ENCODE measurements around the gene ADAP1. TPM values are rescaled to one million over a fixed set of nuclear protein-coding genes. Genes with fewer than 3 reads are reported as not detected.

ADAP1 gene
- total and polyA plus RNA-seq, 11 donors: 3.1 to 16.5 (median 12.0) TPM

DNA sequence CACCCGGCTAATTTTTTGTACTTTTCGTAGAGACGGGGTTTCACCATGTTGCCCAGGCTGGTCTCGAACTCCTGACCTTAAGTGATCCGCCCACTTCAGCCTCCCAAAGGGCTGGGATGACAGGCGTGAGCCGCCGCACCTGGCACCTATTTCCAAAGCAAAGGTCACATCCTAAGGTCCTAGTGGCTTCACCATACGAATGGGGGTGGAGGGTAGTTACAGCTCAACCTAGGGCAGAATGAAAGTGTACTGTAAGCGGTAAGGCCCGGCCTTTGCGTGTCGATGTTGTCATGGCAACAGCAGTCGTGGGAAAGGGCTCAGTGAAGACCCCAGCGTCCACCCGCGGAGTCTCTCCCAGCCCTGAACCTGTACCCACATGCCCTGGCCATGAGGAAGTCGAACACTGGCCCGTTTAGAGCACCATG, 22.4 kb upstream of the ADAP1 start:
- Histone ChIP-seq H3K36me3 (peaks cover 0 to 17% (median 14%) of the 10 kb centered on the region in 9 donors), H3K4me3 (no peak overlapping the region), H3K4me1 (peaks cover 3 to 33% (median 25%) of the 10 kb centered on the region in 12 donors), H3K27ac (no peak overlapping the region), H3K27me3 (no peaks in the 10 kb centered on the region), H3K9me3 (no peaks in the 10 kb centered on the region)
- intact Hi-C loops (cut with DNase I): no loop called here
- TF ChIP-seq POLR2A (IDR thresholded peaks at IDR 0.05): no peak
- TF ChIP-seq, protein P1, sequence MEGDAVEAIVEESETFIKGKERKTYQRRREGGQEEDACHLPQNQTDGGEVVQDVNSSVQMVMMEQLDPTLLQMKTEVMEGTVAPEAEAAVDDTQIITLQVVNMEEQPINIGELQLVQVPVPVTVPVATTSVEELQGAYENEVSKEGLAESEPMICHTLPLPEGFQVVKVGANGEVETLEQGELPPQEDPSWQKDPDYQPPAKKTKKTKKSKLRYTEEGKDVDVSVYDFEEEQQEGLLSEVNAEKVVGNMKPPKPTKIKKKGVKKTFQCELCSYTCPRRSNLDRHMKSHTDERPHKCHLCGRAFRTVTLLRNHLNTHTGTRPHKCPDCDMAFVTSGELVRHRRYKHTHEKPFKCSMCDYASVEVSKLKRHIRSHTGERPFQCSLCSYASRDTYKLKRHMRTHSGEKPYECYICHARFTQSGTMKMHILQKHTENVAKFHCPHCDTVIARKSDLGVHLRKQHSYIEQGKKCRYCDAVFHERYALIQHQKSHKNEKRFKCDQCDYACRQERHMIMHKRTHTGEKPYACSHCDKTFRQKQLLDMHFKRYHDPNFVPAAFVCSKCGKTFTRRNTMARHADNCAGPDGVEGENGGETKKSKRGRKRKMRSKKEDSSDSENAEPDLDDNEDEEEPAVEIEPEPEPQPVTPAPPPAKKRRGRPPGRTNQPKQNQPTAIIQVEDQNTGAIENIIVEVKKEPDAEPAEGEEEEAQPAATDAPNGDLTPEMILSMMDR (IDR thresholded peaks at IDR 0.05): no peak
- ATAC-seq (no peak), DNase-seq (peak in 1 of 5 donors; percentile 35)
- 79 to 89% (median 87%) methylated on average over 19 of the region's 19 CpGs for WGBS, 4 donors

DNA sequence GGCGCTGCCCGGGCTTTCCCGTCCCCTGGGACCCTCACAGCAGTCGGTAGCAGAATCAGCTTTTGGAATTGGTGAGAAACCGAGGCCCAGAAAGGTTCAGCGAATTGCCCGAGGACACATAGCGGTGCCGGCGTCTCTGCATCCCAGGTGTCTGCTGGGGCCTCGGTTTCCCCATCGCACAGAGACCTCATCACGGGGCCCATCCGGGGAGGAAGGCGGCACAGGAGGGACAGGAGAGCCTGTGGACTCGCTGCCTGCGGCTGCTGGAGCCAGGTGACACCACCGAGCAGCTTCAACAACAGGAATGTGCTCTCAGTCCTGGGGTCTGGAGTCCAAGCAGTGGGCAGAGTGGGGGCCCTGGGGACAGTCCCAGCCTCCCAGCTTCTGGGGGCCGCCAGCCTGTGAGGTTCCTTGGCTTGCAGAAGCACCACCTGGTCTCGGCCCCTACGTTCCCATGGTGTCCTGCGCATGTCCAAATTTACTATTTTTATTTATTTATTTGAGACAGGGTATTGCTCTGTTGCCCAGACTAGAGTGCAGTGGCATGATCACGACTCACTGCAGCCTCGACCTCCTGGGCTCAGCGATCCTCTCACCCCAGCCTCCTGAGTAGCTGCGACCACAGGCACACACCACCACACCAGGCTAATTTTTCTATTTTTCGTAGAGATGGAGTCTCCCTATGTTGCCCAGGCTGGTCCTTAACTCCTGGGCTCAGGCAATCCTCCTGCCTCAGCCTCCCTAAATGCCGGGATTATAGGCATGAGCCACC, 21.4 kb upstream of the ADAP1 start:
- peaks cover 0 to 27% (median 23%) of the 10 kb centered on the region in 9 donors for H3K36me3 ChIP-seq
- TF ChIP-seq, protein P1 (IDR thresholded peaks at IDR 0.05): no peak
- TF ChIP-seq POLR2A (IDR thresholded peaks at IDR 0.05): no peak
- H3K27me3 ChIP-seq: no peaks in the 10 kb centered on the region
- 53 to 66% (median 54%) methylated on average over 19 to 28 of the region's 28 CpGs for WGBS, 4 donors
- H3K4me1 ChIP-seq: peaks cover 3 to 36% (median 26%) of the 10 kb centered on the region in 12 donors
- intact Hi-C loops (cut with DNase I): no loop called here
- peak overlapping the region in 7 of 12 donors; percentile 85 to 98 (median 96) for H3K27ac ChIP-seq
- peak in 1 of 5 donors; percentile 64 for DNase-seq
- H3K9me3 ChIP-seq: no peaks in the 10 kb centered on the region
- H3K4me3 ChIP-seq: peak overlapping the region; percentile 71 to 100 (median 98)
- peak in 1 of 4 donors; percentile 2 for ATAC-seq

DNA sequence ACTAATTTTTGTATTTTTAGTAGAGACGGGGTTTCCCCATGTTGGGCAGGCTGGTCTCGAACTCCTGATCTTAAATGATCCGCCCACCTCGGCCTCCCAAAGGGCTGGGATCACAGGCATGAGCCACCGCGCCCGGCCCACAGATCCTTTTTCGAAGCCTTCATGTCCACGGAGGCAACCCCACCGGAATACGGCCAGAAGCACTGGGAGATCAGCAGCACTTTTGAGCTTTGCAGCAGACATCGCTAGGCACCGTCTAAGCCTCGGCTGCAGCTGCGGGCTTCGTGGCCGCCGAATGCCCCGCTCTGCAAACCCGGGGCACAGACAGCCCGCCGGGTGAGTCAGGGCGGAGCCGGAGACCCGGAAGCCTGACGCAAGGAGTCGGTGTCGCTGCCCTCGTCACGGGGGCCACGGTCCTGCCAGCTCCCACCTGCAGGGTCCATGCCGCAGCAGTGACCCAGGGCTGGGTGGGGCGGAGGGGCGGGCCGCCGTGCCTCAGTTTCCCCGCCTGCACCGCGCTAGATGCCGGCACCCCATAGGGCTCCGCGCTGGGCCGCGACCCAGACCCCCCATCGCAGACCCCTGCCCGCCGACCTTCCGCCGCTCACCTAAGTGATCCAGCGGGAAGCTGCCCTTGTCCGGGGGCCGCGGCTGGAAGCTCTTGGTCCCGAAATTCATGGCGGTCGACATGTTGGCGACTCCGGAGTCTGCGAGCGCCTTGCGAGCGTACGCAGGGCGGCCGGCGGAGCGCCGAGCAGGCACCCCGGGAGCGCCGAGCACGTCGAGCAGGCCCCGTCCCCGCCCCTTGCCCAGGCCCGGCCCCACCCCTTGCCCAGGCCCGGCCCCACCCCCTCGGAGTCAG, 20.6 kb upstream of the ADAP1 start, which contains the start of gene COX19:
Gene COX19 (minus strand): TSS at position 730 of the 862 bp plus-strand sequence. CDS start 40 bp downstream, at position 690.
- H3K9me3 ChIP-seq: no peaks in the 10 kb centered on the region
- H3K4me1 ChIP-seq: peaks cover 3 to 36% (median 25%) of the 10 kb centered on the region in 12 donors
- peak; percentile 91 to 98 (median 95) for ATAC-seq
- H3K27me3 ChIP-seq: no peaks in the 10 kb centered on the region
- intact Hi-C loops (cut with DNase I): no loop called here
- H3K36me3 ChIP-seq: peaks cover 0 to 36% (median 30%) of the 10 kb centered on the region in 9 donors
- peak; percentile 89 to 95 (median 91) for DNase-seq
- TF ChIP-seq, protein P1 (IDR thresholded peaks at IDR 0.05): no peak
- TF ChIP-seq POLR2A (IDR thresholded peaks at IDR 0.05): peak in 1 of 2 donors; percentile 67
- H3K4me3 ChIP-seq: peak within 1 kb of the TSS; percentile 71 to 100 (median 98)
- WGBS, 4 donors: 0 to 1% (median 0%) methylated on average over 19 to 78 of the region's 78 CpGs
- peak within 1 kb of the TSS; percentile 85 to 99 (median 96) for H3K27ac ChIP-seq

Measured in heart left ventricle (tissue), 16 donors.